Duodenal mucosa (tissue), 2 donors: ENCODE data around the gene DIO1.
"Not testable (repeated sequence)": the region's sequence is repeated elsewhere in the genome, so short reads cannot be mapped to it uniquely, and the experiment has no call there.

Experiments
- H3K27ac ChIP-seq: one replicate; pipeline ENCODE4 v1.7.0; 2013; ENCODE audit warnings: low read depth, low read length
- H3K27me3 ChIP-seq, 2 donors: one replicate each; pipeline ENCODE4 v1.7.0; 2013; ENCODE audit warnings: low read length in 2 of 2, control low read depth in 1 of 2; ENCODE audit not compliant: insufficient read depth in 2 of 2, control insufficient read depth in 1 of 2
- H3K36me3 ChIP-seq, 2 donors: one replicate each; pipeline ENCODE4 v1.7.0; 2013; ENCODE audit warnings: low read length in 2 of 2, control low read depth in 1 of 2; ENCODE audit not compliant: insufficient read depth in 2 of 2, control insufficient read depth in 1 of 2
- H3K4me1 ChIP-seq, 2 donors: one replicate each; pipeline ENCODE4 v1.7.0; 2013; ENCODE audit warnings: low read length in 2 of 2, control low read depth in 1 of 2; ENCODE audit not compliant: insufficient read depth in 2 of 2, control insufficient read depth in 1 of 2
- H3K4me3 ChIP-seq, 2 donors: one replicate each; pipeline ENCODE4 v1.7.0; 2013; ENCODE audit warnings: low read length in 2 of 2, low read depth in 1 of 2
- H3K9ac ChIP-seq, 2 donors: one replicate each; pipeline ENCODE4 v1.7.0; 2013; ENCODE audit warnings: low read length in 2 of 2, low read depth in 1 of 2
- H3K9me3 ChIP-seq, 2 donors: one replicate each; pipeline ENCODE4 v1.7.0; 2013; ENCODE audit warnings: low read length in 2 of 2, control low read depth in 1 of 2; ENCODE audit not compliant: control insufficient read depth in 1 of 2

DIO1 gene

DNA sequence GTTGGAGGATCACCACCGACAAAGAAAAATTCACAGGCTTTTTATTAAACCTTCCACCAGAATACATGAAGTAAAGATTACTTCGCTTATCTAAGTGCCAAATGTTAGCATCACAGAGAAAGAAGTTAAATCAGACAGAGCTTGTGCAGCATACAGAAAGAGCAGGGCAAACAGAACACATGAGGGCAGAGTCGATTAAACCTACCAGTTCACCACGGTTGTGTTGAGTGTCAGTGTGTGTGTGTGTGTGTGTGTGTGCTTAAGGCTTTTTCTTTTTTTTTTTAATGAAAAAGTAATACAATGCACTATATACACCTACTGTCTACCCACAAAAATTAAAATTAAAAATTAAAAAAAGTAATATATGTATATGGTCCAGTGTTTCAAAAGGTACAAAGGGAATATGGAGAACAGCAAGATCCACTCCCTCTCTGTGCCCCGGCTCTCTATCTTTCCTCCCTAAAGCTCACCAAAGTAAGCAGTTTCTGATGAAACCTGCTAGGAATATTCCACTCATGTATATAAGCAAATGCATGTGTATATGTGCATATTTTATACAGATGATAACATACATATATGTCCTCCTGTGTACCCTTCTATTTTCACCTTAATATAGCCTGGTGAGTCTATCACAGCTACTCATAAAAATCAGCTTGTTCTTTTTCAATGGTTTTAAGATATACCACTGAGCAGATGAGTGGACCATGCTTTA lies 22.1 kb upstream of the DIO1 start:
- Histone ChIP-seq H3K4me3 (no peak overlapping the region), H3K9ac (no peak overlapping the region), H3K27ac (no peak overlapping the region), H3K27me3 (no peaks in the 10 kb centered on the region), H3K36me3 (peaks cover 20 to 30% of the 10 kb centered on the region in 2 donors), H3K9me3 (no peaks in the 10 kb centered on the region), H3K4me1 (peaks cover 4 to 13% of the 10 kb centered on the region in 2 donors)

DNA sequence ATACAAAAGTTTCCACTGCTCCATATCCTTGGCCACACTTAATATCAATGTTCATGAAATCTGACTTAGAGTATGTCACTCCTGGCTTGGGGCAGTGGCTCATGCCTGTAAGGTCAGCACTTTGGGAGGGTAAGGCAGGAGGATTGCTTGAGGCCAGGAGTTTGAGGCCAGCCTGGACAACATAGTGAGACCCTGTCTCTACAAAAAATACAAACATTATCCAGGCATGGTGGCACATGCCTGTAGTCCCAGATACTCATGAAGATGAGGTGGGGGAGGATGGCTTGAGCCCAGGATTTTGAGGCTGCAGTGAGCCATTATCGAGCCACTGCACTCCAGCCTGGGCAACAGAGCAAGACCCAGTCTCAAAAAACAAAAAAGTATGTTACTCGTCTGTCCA lies 18.8 kb upstream of the DIO1 start:
- H3K9me3 ChIP-seq, H3K27me3 ChIP-seq, H3K27ac ChIP-seq, H3K4me3 ChIP-seq, H3K4me1 ChIP-seq, H3K9ac ChIP-seq: not testable (repeated sequence)
- H3K36me3 ChIP-seq: peaks cover 27 to 43% of the 10 kb centered on the region in 2 donors

DNA sequence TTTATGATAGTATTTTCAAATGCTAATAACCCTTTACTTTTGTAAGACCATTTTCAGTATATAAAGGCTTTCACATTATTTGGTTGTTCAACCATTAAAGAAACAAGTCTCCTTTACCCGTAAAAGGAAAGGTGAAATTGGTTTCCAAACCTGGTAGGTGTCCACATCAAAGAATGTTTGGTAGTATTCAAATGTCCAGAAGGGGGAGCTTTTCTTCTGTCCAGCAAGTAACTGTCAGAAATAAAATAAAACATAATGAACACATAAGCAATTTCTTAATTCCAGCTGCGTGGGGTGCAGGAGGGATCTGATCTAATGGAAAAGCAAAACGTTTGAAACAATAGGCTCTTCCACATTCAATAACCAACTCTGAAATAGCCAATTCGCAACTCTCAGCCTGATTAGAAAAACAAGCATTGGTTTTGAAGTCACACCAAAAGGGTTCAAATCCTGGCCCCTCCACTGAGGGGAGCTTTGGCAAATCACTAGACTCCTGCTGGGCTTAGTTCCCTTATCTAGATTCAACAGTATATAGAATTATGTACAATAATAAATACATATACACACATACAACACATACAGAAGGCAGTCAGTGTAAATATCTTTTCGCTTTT lies 15.4 kb upstream of the DIO1 start:
- H3K9me3 ChIP-seq: no peaks in the 10 kb centered on the region
- peaks cover 31 to 34% of the 10 kb centered on the region in 2 donors for H3K36me3 ChIP-seq

DNA sequence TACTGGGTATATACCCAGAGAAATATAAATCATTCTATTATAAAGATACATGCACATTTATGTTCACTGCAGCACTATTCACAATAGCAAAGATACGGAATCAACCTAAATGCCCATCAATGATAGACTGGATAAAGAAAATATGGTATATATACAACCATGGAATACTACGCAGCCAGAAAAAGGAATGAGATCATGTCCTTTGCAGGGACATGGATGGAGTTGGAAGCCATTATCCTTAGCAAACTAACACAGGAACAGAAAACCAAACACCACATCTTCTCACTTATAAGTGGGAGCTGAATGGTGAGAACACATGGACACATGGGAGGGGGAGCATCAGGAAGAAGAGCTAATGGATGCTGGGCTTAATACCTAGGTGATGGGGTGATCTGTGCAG lies 12.1 kb upstream of the DIO1 start:
- H3K9ac ChIP-seq, H3K4me1 ChIP-seq, H3K27me3 ChIP-seq, H3K4me3 ChIP-seq, H3K27ac ChIP-seq, H3K9me3 ChIP-seq: not testable (repeated sequence)
- H3K36me3 ChIP-seq: peaks cover 16 to 33% of the 10 kb centered on the region in 2 donors

More for the DNA sequence above, 15.4 kb upstream of the DIO1 start:
- H3K9ac ChIP-seq: no peak overlapping the region
- no peaks in the 10 kb centered on the region for H3K4me1 ChIP-seq
- no peak overlapping the region for H3K4me3 ChIP-seq
- no peak overlapping the region for H3K27ac ChIP-seq
- no peaks in the 10 kb centered on the region for H3K27me3 ChIP-seq

DNA sequence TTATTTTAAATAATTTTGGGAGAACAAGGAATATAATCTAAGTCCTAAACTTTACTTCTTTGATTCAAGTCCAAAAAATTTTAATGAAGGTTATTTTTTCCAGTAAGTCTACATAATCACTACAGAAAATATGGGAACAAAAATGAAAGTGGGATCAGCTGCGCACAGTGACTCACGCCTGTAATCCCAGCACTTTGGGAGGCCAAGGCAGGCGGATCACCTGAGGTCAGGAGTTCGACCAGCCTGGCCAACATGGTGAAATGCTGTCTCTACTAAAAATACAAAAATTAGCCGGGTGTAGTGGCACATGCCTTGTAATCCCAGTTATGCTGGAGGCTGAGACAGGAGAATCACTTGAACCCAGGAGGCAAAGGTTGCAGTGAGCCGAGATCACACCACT lies 10.4 kb upstream of the DIO1 start:
- peaks cover 9 to 26% of the 10 kb centered on the region in 2 donors for H3K36me3 ChIP-seq
- not testable (repeated sequence) for H3K9me3 ChIP-seq, H3K27ac ChIP-seq, H3K4me3 ChIP-seq, H3K9ac ChIP-seq, H3K4me1 ChIP-seq, H3K27me3 ChIP-seq

DNA sequence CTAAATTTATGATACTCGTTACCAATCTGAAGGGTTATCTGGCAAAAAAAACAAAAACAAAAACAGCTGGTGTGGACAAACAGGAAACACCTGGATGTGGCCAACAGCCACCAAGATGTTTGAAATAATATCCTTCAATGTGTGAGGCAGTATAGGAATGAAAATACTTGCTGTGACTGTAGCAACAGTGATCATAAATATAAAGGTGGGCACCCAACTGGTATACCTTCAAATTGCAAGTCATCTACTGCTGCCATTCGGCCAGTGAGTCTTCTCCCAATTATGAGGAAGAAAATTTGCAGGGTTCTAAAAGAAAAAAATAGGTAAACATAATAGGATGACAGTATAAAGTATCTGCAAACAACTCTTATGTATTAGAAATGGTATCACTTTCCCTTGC lies 5.3 kb upstream of the DIO1 start:
- H3K9ac ChIP-seq: peak overlapping the region in 1 of 2 donors; percentile 82

DNA sequence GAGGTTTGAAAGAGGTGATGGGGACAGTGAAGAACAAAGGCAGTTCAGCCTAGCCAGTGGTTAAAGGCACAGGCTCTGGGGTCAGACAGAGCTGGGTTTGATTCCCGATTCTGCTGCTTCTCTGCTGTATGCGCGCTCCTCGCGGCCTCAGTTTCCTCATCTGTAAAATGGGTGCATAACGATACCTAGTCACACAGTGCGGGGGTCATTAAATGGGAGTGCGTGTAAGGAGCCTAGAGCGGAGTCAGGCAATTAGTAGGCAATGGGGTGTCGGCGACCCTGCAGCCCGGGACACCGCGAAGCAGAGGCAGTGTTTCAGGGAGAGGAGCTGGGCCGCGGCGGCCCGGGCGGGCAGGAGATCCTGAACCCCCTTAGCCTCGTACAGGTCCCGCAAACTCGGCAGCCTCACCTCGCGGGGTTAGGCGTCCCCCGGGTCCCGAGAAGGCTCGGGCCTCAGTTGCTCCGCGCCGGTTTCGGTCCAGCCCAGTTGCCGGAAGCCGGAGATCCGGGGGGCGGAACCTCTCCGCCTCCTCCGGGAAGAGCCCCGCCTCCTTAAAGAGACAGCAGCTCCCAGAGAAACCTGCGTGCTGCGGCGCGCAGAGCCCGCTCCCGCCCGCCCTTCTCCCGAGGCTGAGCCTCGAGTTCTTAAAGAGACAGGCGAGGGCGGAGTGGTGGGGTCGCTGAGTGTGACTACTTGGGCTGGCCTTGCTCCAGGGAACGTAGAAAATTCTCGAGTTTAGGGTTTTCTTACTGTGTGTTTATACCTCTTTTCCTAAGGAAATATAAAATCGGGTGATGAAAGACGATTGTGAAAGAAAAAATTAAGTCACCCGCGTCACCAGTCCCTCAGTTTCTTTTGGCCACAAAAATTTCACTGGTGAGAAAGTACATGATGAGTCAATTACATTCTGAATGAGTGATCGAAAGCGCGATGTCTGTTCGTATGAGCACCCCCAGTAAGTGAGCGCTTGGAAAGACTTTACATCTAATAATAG lies 4.4 kb upstream of the DIO1 start, which contains the start of gene YIPF1:
Gene YIPF1, minus strand, starts transcription at position 494 of the 995 bp plus-strand sequence. CDS start 860 bp downstream, outside the sequence.
- Histone ChIP-seq H3K9ac (peak within 1 kb of the TSS; percentile 82 to 83), H3K4me1 (peaks cover 15 to 16% of the 10 kb centered on the region in 2 donors), H3K9me3 (no peaks in the 10 kb centered on the region), H3K27me3 (no peaks in the 10 kb centered on the region), H3K27ac (peak within 1 kb of the TSS; percentile 58), H3K4me3 (peak within 1 kb of the TSS; percentile 89 to 95), H3K36me3 (peaks cover 0 to 14% of the 10 kb centered on the region in 2 donors)

More for the DNA sequence above, 5.3 kb upstream of the DIO1 start:
- peaks cover 15 to 16% of the 10 kb centered on the region in 2 donors for H3K4me1 ChIP-seq
- peaks cover 0 to 15% of the 10 kb centered on the region in 2 donors for H3K36me3 ChIP-seq
- H3K4me3 ChIP-seq: peak overlapping the region; percentile 89 to 95
- H3K27me3 ChIP-seq: no peaks in the 10 kb centered on the region
- no peaks in the 10 kb centered on the region for H3K9me3 ChIP-seq
- H3K27ac ChIP-seq: no peak overlapping the region

DNA sequence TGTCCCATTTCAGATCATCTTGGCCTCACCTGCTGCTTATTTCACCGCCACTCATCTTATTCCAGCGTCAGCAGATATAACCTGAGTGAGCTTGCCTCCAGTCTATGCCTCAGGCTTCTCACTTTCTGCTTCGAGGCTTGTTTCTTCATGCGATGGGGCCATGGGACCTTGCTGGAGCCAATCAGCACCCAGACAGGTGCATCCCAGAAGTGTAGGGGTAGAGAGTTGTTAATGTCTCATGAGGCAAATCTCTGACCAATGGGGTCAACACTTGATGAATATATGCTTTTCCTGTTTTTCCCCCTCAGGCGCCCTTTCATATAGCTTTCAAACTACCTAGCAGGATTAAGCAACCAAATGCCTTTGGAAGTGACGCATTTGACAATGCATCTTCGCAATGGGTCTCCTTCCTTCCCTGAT lies 3.5 kb upstream of the DIO1 start:
- Histone ChIP-seq H3K4me3 (peak overlapping the region; percentile 89 to 95), H3K27me3 (no peaks in the 10 kb centered on the region), H3K4me1 (peaks cover 15 to 16% of the 10 kb centered on the region in 2 donors), H3K27ac (no peak overlapping the region), H3K9me3 (no peaks in the 10 kb centered on the region), H3K9ac (peak overlapping the region; percentile 55 to 82), H3K36me3 (peaks cover 0 to 11% of the 10 kb centered on the region in 2 donors)

DNA sequence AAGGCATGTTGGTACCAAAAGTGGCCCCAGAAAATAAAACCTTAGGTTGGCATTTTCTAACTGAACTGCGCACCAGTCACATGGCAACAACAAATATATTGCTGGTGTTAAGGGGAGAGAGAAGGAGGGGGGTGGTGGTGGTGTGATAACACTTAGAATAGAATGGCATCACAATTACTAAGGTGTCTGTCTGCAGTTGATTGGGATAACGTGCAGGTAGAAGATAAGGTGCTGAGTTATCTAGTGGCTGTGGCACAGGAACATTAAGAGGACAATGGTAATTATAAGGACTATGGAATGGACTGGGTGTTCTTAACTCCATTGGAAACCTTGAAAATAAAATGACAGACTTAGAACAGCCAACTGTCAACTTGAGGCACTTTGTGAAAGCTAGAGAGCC lies 3.0 kb upstream of the DIO1 start:
- Histone ChIP-seq H3K4me3 (no peak overlapping the region), H3K27me3 (no peaks in the 10 kb centered on the region)

More for the DNA sequence above, 3.0 kb upstream of the DIO1 start:
- no peak overlapping the region for H3K9ac ChIP-seq
- peaks cover 15 to 16% of the 10 kb centered on the region in 2 donors for H3K4me1 ChIP-seq
- H3K9me3 ChIP-seq: no peaks in the 10 kb centered on the region
- peaks cover 0 to 11% of the 10 kb centered on the region in 2 donors for H3K36me3 ChIP-seq
- no peak overlapping the region for H3K27ac ChIP-seq
